ENCODE measurements around the gene NOX4.
"Not testable (repeated sequence)": the region's sequence is repeated elsewhere in the genome, so short reads cannot be mapped to it uniquely, and the experiment has no call there.

NOX4 gene

DNA sequence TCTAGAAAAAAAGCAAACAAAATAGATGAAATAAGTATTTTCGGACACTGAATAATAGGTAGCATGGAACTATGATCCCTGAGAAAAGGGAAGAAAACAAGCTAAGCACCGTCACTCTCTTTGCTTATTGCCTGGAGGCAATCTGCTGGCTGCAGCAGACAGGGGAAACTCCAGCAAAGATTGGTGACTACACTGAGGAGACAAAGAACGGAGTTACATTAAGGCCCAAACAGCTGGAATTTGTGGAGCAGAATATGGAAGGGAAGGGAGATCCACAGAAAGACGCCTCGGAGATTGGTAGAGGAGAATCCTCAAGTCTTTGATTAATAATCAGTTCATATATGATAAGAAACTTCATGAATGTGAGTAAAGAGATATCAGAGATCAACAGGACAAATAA lies 163.3 kb downstream of the NOX4 start:
- TF ChIP-seq, protein P1, sequence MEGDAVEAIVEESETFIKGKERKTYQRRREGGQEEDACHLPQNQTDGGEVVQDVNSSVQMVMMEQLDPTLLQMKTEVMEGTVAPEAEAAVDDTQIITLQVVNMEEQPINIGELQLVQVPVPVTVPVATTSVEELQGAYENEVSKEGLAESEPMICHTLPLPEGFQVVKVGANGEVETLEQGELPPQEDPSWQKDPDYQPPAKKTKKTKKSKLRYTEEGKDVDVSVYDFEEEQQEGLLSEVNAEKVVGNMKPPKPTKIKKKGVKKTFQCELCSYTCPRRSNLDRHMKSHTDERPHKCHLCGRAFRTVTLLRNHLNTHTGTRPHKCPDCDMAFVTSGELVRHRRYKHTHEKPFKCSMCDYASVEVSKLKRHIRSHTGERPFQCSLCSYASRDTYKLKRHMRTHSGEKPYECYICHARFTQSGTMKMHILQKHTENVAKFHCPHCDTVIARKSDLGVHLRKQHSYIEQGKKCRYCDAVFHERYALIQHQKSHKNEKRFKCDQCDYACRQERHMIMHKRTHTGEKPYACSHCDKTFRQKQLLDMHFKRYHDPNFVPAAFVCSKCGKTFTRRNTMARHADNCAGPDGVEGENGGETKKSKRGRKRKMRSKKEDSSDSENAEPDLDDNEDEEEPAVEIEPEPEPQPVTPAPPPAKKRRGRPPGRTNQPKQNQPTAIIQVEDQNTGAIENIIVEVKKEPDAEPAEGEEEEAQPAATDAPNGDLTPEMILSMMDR (conservative IDR thresholded peaks at IDR 0.05; ENCODE audit: low read depth, low read length): no peak
- no peaks in the 10 kb centered on the region for H3K27me3 ChIP-seq (ENCODE audit: insufficient read depth, low read depth)
- H3K79me2 ChIP-seq (ENCODE audit: insufficient read depth, low read depth): no peaks in the 10 kb centered on the region
- no peaks in the 10 kb centered on the region for H3K4me1 ChIP-seq (ENCODE audit: low read depth, poor library complexity, severe bottlenecking)
- no peak overlapping the region for H3K9ac ChIP-seq
- H2AFZ ChIP-seq (ENCODE audit: low read depth): no peak overlapping the region
- H3K4me3 ChIP-seq (IDR thresholded peaks at IDR 0.05; ENCODE audit: insufficient read depth, low read depth, low read length): no peak overlapping the region
- no peak overlapping the region for H3K4me2 ChIP-seq
- H4K20me1 ChIP-seq (ENCODE audit: insufficient read depth): no peaks in the 10 kb centered on the region
- H3K36me3 ChIP-seq (ENCODE audit: insufficient read depth): no peaks in the 10 kb centered on the region
- no peak overlapping the region for H3K27ac ChIP-seq

DNA sequence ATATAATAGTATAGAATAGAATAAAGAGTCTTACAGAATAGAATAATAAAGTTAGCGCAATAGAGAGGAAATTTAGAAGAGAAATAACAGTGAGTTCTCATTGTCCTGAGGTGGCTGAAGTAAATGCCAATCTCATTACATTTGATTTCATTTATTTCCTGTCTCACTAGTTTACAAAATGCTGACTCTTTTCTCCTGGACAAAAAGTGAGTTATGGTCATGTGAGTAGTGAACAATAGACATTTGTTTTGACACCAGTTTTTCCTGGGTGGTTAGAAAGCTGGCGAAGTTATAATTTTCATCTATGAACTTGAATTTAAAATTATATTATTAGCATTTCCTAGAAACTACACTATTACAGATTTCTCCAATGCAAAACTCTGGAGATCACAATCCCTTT lies 169.8 kb downstream of the NOX4 start:
- no peak overlapping the region for H3K4me3 ChIP-seq (IDR thresholded peaks at IDR 0.05; ENCODE audit: insufficient read depth, low read depth, low read length)

DNA sequence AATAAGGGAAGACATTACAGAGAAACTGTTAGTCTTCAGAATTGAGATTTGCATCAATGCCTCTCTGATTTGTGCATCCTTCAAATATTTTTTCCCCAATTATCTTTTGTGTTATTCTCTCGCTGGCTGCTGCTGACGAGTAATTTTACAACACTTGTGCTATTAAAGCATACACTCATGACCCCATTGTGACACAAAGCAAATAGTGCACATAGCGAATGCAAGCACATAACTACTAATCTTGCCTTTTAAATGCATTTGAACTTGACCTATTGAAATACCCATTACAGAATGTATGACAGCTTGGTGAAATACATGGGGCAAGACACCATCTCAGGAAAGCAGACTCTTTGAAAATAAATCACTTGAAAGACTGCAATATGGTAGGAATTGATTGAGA lies 180.6 kb downstream of the NOX4 start:
- H3K9ac ChIP-seq; H2AFZ ChIP-seq (ENCODE audit: low read depth); H3K4me3 ChIP-seq (IDR thresholded peaks at IDR 0.05; ENCODE audit: insufficient read depth, low read depth, low read length); H3K4me1 ChIP-seq (ENCODE audit: low read depth, poor library complexity, severe bottlenecking); H3K27me3 ChIP-seq (ENCODE audit: insufficient read depth, low read depth); H3K4me2 ChIP-seq; H4K20me1 ChIP-seq (ENCODE audit: insufficient read depth); H3K79me2 ChIP-seq (ENCODE audit: insufficient read depth, low read depth); H3K27ac ChIP-seq; H3K36me3 ChIP-seq (ENCODE audit: insufficient read depth): not testable (repeated sequence)

More for the DNA sequence above, 169.8 kb downstream of the NOX4 start:
- no peak overlapping the region for H3K9ac ChIP-seq
- no peaks in the 10 kb centered on the region for H3K27me3 ChIP-seq (ENCODE audit: insufficient read depth, low read depth)
- H3K36me3 ChIP-seq (ENCODE audit: insufficient read depth): no peaks in the 10 kb centered on the region
- H3K4me1 ChIP-seq (ENCODE audit: low read depth, poor library complexity, severe bottlenecking): no peaks in the 10 kb centered on the region
- H4K20me1 ChIP-seq (ENCODE audit: insufficient read depth): no peaks in the 10 kb centered on the region
- no peak overlapping the region for H3K27ac ChIP-seq
- H3K79me2 ChIP-seq (ENCODE audit: insufficient read depth, low read depth): no peaks in the 10 kb centered on the region
- no peak overlapping the region for H2AFZ ChIP-seq (ENCODE audit: low read depth)
- TF ChIP-seq, protein P1 (conservative IDR thresholded peaks at IDR 0.05; ENCODE audit: low read depth, low read length): no peak
- no peak overlapping the region for H3K4me2 ChIP-seq

DNA sequence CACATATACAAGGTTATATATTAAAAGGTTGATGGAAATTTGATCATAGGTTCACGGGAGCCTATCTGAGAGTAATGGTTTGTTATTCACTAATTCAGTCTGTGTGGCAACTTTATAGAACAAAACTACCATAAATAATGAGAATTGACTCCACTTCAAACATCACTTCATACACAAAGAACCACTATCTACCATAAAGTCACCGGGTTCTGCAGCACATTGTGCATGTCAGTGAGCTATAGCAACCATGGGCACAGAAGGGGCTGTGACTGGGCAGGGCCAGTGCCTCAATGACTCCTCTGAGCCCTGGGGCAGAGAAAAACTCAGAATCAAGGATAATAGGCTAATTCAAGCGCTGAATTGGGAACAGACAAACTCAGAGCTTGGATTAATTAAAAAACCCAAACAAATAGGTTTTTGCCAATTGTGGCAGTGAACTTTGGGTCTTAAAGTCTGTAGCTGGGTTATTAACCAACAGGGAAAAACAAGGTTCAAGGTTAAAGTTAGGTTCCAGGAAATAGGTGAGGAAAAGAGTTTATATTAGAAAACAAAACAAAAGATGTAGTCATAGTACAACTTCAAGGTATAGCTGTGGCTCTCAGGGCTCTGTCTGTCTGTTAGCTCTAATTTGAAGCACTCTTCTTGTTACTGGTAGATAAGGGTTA lies 181.7 kb downstream of the NOX4 start:
- H3K4me3 ChIP-seq (IDR thresholded peaks at IDR 0.05; ENCODE audit: insufficient read depth, low read depth, low read length); H3K27me3 ChIP-seq (ENCODE audit: insufficient read depth, low read depth); H3K36me3 ChIP-seq (ENCODE audit: insufficient read depth); H2AFZ ChIP-seq (ENCODE audit: low read depth); H3K4me2 ChIP-seq; H3K79me2 ChIP-seq (ENCODE audit: insufficient read depth, low read depth); H3K4me1 ChIP-seq (ENCODE audit: low read depth, poor library complexity, severe bottlenecking); H3K27ac ChIP-seq; H3K9ac ChIP-seq; H4K20me1 ChIP-seq (ENCODE audit: insufficient read depth): not testable (repeated sequence)

DNA sequence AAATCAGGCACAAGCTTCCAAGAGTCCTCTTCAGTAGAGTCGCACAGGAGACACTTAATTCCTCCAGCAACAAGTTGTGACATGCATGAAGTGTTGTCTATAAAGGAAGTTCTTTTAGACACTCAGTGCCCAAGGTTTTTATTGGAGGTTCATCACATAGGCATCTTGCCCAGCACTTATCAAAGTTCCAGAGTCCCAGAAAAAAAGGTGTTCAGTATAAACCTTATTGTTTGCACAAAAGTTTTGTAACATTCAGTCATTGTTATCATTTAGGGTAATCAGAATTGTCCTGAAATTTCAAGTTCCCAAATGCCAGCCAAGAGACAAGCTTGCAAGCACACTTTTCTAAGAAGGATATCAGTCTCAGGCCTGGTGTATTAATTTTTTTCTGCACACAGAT lies 182.9 kb downstream of the NOX4 start:
- not testable (repeated sequence) for H3K4me2 ChIP-seq; H3K4me1 ChIP-seq (ENCODE audit: low read depth, poor library complexity, severe bottlenecking); H3K4me3 ChIP-seq (IDR thresholded peaks at IDR 0.05; ENCODE audit: insufficient read depth, low read depth, low read length); H3K27me3 ChIP-seq (ENCODE audit: insufficient read depth, low read depth); H3K79me2 ChIP-seq (ENCODE audit: insufficient read depth, low read depth); H3K27ac ChIP-seq; H4K20me1 ChIP-seq (ENCODE audit: insufficient read depth); H3K36me3 ChIP-seq (ENCODE audit: insufficient read depth); H2AFZ ChIP-seq (ENCODE audit: low read depth); H3K9ac ChIP-seq

DNA sequence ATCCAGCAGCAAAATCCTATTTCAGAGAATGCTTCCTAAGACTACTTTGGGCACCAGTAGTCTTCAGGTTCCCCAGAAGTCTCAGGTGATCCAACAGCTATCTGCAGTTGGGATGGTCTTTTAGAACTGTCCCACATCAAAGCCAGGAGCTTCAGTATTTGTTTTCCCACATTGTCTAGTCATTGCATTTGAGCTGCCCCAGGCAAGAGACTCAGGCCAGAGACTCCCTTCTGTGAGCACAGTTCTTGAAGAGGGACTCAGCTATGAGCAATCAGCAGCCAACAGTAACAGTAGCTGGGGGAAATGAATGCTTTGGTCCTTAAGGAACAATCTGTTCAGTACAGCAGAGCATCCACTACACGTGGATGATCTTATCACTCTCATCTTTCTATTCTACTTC lies 188.1 kb downstream of the NOX4 start:
- not testable (repeated sequence) for H4K20me1 ChIP-seq (ENCODE audit: insufficient read depth); H3K27ac ChIP-seq; H3K9ac ChIP-seq; H3K27me3 ChIP-seq (ENCODE audit: insufficient read depth, low read depth); H3K79me2 ChIP-seq (ENCODE audit: insufficient read depth, low read depth); H3K36me3 ChIP-seq (ENCODE audit: insufficient read depth); H3K4me1 ChIP-seq (ENCODE audit: low read depth, poor library complexity, severe bottlenecking); H3K4me2 ChIP-seq; H3K4me3 ChIP-seq (IDR thresholded peaks at IDR 0.05; ENCODE audit: insufficient read depth, low read depth, low read length); H2AFZ ChIP-seq (ENCODE audit: low read depth)

DNA sequence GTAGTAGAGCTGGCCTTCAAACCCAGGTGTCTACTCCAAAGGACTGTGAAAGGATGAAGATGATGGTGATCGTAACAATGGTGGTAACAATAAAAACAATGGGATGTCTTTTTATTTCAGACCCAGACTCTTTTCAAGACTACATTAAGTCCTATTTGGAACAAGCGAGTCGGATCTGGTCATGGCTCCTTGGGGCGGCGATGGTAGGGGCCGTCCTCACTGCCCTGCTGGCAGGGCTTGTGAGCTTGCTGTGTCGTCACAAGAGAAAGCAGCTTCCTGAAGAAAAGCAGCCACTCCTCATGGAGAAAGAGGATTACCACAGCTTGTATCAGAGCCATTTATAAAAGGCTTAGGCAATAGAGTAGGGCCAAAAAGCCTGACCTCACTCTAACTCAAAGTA lies 196.2 kb downstream of the NOX4 start:
- H3K79me2 ChIP-seq (ENCODE audit: insufficient read depth, low read depth); H3K4me2 ChIP-seq; H3K27ac ChIP-seq; H3K9ac ChIP-seq; H4K20me1 ChIP-seq (ENCODE audit: insufficient read depth); H2AFZ ChIP-seq (ENCODE audit: low read depth); H3K4me1 ChIP-seq (ENCODE audit: low read depth, poor library complexity, severe bottlenecking); H3K27me3 ChIP-seq (ENCODE audit: insufficient read depth, low read depth); H3K4me3 ChIP-seq (IDR thresholded peaks at IDR 0.05; ENCODE audit: insufficient read depth, low read depth, low read length); H3K36me3 ChIP-seq (ENCODE audit: insufficient read depth): not testable (repeated sequence)

Data from KMS-11 (cell line).